Endothelial cell of umbilical vein (primary cell): ENCODE results near the gene VAC14. TPM values are rescaled to one million over a fixed set of nuclear protein-coding genes. Genes with fewer than 3 reads are reported as not detected.

Source experiments
- BruUV-seq: library from RNA; stranded (reverse); fragments of 400-500 nt; replicated peaks from 2 replicates; lab custom pipeline; 2021; lab: Mats Ljungman, UMichigan
- CTCF ChIA-PET: fragments of 300-600, 350-600 bp; sonication (Branson Sonifier 250); formaldehyde crosslinking; loops from one replicate; lab custom pipeline; 2021; ENCODE audit warnings: antibody characterized with exemption, inconsistent platforms; lab: Charles Lee
- POLR2A ChIA-PET: fragments of 300-600, 350-600 bp; sonication (Branson Sonifier 250); formaldehyde crosslinking; loops from one replicate; lab custom pipeline; 2021; ENCODE audit warnings: antibody characterized with exemption, inconsistent platforms; lab: Charles Lee
- DNase-seq: peaks from one replicate; pipeline ENCODE4 v3.0.0-alpha.2; 2011; ENCODE audit warnings: low read depth, low spot score
- FAIRE-seq: peaks from 2 replicates; lab custom pipeline; 2011; peaks lifted over from hg19 to GRCh38; lab: Jason Lieb, UNC
- H2AFZ ChIP-seq: 2 replicates; pipeline ENCODE4 v1.6.0; 2012; ENCODE audit warnings: low read depth, low read length, control low read depth, inconsistent platforms
- H3K27ac ChIP-seq: 2 replicates; pipeline ENCODE4 v1.5.1; 2011; ENCODE audit warnings: low read depth, mild to moderate bottlenecking, control low read depth, low read length, moderate library complexity; ENCODE audit not compliant: insufficient read depth
- H3K27me3 ChIP-seq, 2 experiments: 2 replicates each; pipeline versions ENCODE4 v1.6.0 to v1.6.1; 2011; ENCODE audit warnings: low read length in 2 of 2, mixed read lengths in 1 of 2; ENCODE audit not compliant: control insufficient read depth in 2 of 2, insufficient read depth in 2 of 2
- H3K36me3 ChIP-seq, 2 experiments: 2 replicates in 1 of 2; 3 replicates in 1 of 2; pipeline ENCODE4 v1.5.1; 2011; ENCODE audit warnings: low read length in 2 of 2, mild to moderate bottlenecking in 1 of 2, moderate library complexity in 1 of 2; ENCODE audit not compliant: control insufficient read depth in 2 of 2, insufficient read depth in 2 of 2; ENCODE audit errors: extremely low read depth in 1 of 2
- H3K4me1 ChIP-seq: 3 replicates; pipeline ENCODE4 v1.5.1; 2011; ENCODE audit warnings: mild to moderate bottlenecking, low read length; ENCODE audit not compliant: control insufficient read depth, insufficient read depth; ENCODE audit errors: extremely low read depth
- H3K4me2 ChIP-seq: 2 replicates; pipeline ENCODE4 v1.6.1; 2011; ENCODE audit warnings: low read length, control low read depth, mixed read lengths; ENCODE audit not compliant: insufficient read depth
- H3K4me3 ChIP-seq, 3 experiments: fragments of 200-600 bp in 1 of 3; sonication (generic), shearing (Covaris generic) in 1 of 3; replicated peaks in 1 of 3; 2 replicates each; pipeline ENCODE4 v1.5.1; 2011 to 2016; ENCODE audit warnings: control low read depth in 3 of 3, low read length in 3 of 3, mild to moderate bottlenecking in 2 of 3, inconsistent platforms in 1 of 3, low read depth in 1 of 3, moderate library complexity in 1 of 3; ENCODE audit not compliant: insufficient read depth in 1 of 3
- H3K79me2 ChIP-seq: 2 replicates; pipeline ENCODE4 v1.6.0; 2012; ENCODE audit warnings: low read length, inconsistent platforms; ENCODE audit not compliant: control insufficient read depth, insufficient read depth
- H3K9ac ChIP-seq: replicated peaks from 2 replicates; pipeline ENCODE3; 2011; ENCODE audit warnings: low read length, control low read depth; ENCODE audit not compliant: insufficient read depth; ENCODE audit errors: extremely low read depth
- H3K9me1 ChIP-seq: replicated peaks from 3 replicates; pipeline ENCODE4 v1.6.0; 2011; ENCODE audit warnings: mild to moderate bottlenecking, low read length; ENCODE audit not compliant: control insufficient read depth, insufficient read depth; ENCODE audit errors: extremely low read depth
- H3K9me3 ChIP-seq: replicated peaks from 2 replicates; pipeline ENCODE4 v1.5.1; 2012; ENCODE audit warnings: low read length, inconsistent platforms; ENCODE audit not compliant: control insufficient read depth, insufficient read depth
- H4K20me1 ChIP-seq: replicated peaks from 2 replicates; pipeline ENCODE3; 2011; ENCODE audit warnings: mild to moderate bottlenecking, low read length; ENCODE audit not compliant: control insufficient read depth, insufficient read depth; ENCODE audit errors: extremely low read depth
- CTCF ChIP-seq, 2 donors: IDR thresholded peaks; 1 replicate in 1 of 2; 2 replicates in 1 of 2; pipeline ENCODE4 v1.5.1; 2011; ENCODE audit warnings: low read length in 2 of 2, mild to moderate bottlenecking in 2 of 2, moderate library complexity in 2 of 2, control low read depth in 1 of 2, inconsistent platforms in 1 of 2, low read depth in 1 of 2; ENCODE audit not compliant: insufficient read depth in 1 of 2; ENCODE audit errors: extremely low read depth in 1 of 2
- EZH2 ChIP-seq: IDR thresholded peaks from 2 replicates; pipeline ENCODE4 v1.6.1; 2012; ENCODE audit warnings: borderline replicate concordance, low read depth, mild to moderate bottlenecking, moderate library complexity, low read length, inconsistent platforms; ENCODE audit not compliant: severe bottlenecking
- FOS ChIP-seq: IDR thresholded peaks from 2 replicates; pipeline ENCODE4 v1.6.1; 2011; ENCODE audit warnings: mild to moderate bottlenecking, low read length, moderate library complexity, borderline replicate concordance; ENCODE audit not compliant: insufficient read depth
- GATA2 ChIP-seq: IDR thresholded peaks from 2 replicates; pipeline ENCODE4 v1.7.0; 2011; ENCODE audit warnings: low read depth, mild to moderate bottlenecking, moderate library complexity, mixed read lengths, low read length; ENCODE audit not compliant: insufficient read length, insufficient read depth
- JUN ChIP-seq: IDR thresholded peaks from 2 replicates; pipeline ENCODE4 v1.6.1; 2011; ENCODE audit warnings: borderline replicate concordance, low read depth; ENCODE audit not compliant: insufficient read length, insufficient read depth
- MAX ChIP-seq: IDR thresholded peaks from 2 replicates; pipeline ENCODE4 v1.6.1; 2011; ENCODE audit not compliant: insufficient read depth, insufficient read length
- MYC ChIP-seq: IDR thresholded peaks from one replicate; pipeline ENCODE4 v1.6.1; 2011; ENCODE audit warnings: mild to moderate bottlenecking, low read depth, low read length
- POLR2A ChIP-seq: IDR thresholded peaks from 2 replicates; pipeline ENCODE4 v1.6.1; 2012; ENCODE audit warnings: low read depth, mild to moderate bottlenecking, control low read depth, low read length
- POLR2AphosphoS5 ChIP-seq: IDR thresholded peaks from 2 replicates; pipeline ENCODE4 v1.6.1; 2012; ENCODE audit warnings: low read depth, mild to moderate bottlenecking, control low read depth, low read length, moderate library complexity; ENCODE audit not compliant: insufficient read depth
- dilution Hi-C: fragments of 300-500 bp; cut with MboI; formaldehyde crosslinking; loops from one replicate; pipeline ENCODE4 v1.15.0; 2019; ENCODE audit warnings: low sequenced_read_pairs; ENCODE audit not compliant: extremely low pct_ligation_motif_present
- intact Hi-C: fragments of 100-400 bp; cut with micrococcal nuclease; formaldehyde crosslinking; loops from one replicate; pipeline ENCODE4 v1.10.0; 2022
- polyA plus RNA-seq, 4 experiments: library from polyadenylated mRNA; depleted of rRNA in 3 of 4; stranded (reverse) in 3 of 4; unstranded in 1 of 4; fragments of >200 nt; gene quantifications; 2 replicates each; pipeline versions ENCODE4 v1.2.1 to v1.2.3, GENCODE V29; 2011 to 2012; ENCODE audit warnings: missing spikeins in 1 of 4
- total RNA-seq: library from RNA; stranded (reverse); gene quantifications from 2 replicates; pipeline ENCODE4 v1.2.3, GENCODE V29; 2021

Gene VAC14
- total and polyA plus RNA-seq, 2 donors (not counting 3 experiments of a cell fraction or from before 2014, with no cell fraction given): 37.6 to 57.9 TPM

- intact Hi-C loops: no loop called here
- ChIA-PET CTCF (interaction anchor here (0.9 kb wide), 1 partner anchor 50 kb away, joined by 3 read pairs; no protein-coding TSS in a partner anchor), POLR2A (no interaction called here)
- Histone ChIP-seq H3K4me2 (no peak overlapping the region), H3K4me3 (no peak overlapping the region), H3K27me3 (no peaks in the 10 kb centered on the region), H3K9me1 (no peaks in the 10 kb centered on the region), H3K79me2 (no peaks in the 10 kb centered on the region), H3K9me3 (no peaks in the 10 kb centered on the region), H3K4me1 (no peaks in the 10 kb centered on the region), H2AFZ (no peak overlapping the region), H3K27ac (no peak overlapping the region), H3K9ac (no peak overlapping the region), H4K20me1 (no peaks in the 10 kb centered on the region), H3K36me3 (no peaks in the 10 kb centered on the region)
- TF ChIP-seq MAX: no peak
- no peak for TF ChIP-seq MYC
- no peak for TF ChIP-seq FOS
- TF ChIP-seq POLR2A: no peak
- TF ChIP-seq GATA2: no peak
- TF ChIP-seq CTCF (IDR thresholded peaks at IDR 0.05; ENCODE audit: extremely low read depth in 1 of 2, insufficient read depth in 1 of 2, low read depth in 1 of 2, low read length in 2 of 2): no peak
- no peak for TF ChIP-seq EZH2
- TF ChIP-seq POLR2AphosphoS5: no peak
- no peak for TF ChIP-seq JUN
- no peak for DNase-seq
- no peak for FAIRE-seq
- no TSS peak for BruUV-seq
- dilution Hi-C loops: no loop called here
Measured at GRCh38 chr16:70721202-70721963, 79.6 kb downstream of the VAC14 start.
